OCI-LY1 (cell line): ENCODE results near the gene STAG3.

Experiments
- EZH2 ChIP-seq: fragments of 200-600 bp; sonication (generic), shearing (Covaris generic); IDR thresholded peaks from 2 replicates; pipeline ENCODE4 v1.8.0; 2017; ENCODE audit warnings: borderline replicate concordance, mixed run types, mild to moderate bottlenecking, antibody characterized with exemption, low read length, moderate library complexity, mixed read lengths
- TF ChIP-seq, protein P1 (sequence below): fragments of 200-600 bp; sonication (generic), shearing (Covaris generic); IDR thresholded peaks from 2 replicates; pipeline ENCODE4 v1.5.1; 2017; ENCODE audit warnings: mild to moderate bottlenecking, antibody characterized with exemption, low read length, moderate library complexity, mixed read lengths

DNA sequence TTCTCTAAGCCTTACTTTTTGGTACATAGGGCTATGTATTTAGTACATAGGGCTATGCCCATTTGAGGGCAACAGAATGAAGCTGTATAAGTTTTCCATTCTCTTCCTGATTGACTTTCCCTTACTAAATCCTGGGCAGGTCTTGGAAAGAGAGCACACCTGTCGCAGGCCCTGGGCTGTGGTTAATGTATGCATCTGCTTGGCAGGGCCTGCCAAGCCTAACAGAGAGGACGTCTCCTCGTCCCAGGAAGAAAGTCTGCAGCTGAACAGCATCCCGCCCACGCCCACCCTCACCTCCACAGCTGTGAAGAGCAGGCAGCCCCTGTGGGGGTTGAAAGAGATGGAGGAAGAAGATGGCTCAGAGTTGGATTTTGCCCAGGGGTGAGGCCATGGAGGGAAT lies 33.1 kb downstream of the STAG3 start:
- TF ChIP-seq EZH2 = no peak
- TF ChIP-seq, protein P1, sequence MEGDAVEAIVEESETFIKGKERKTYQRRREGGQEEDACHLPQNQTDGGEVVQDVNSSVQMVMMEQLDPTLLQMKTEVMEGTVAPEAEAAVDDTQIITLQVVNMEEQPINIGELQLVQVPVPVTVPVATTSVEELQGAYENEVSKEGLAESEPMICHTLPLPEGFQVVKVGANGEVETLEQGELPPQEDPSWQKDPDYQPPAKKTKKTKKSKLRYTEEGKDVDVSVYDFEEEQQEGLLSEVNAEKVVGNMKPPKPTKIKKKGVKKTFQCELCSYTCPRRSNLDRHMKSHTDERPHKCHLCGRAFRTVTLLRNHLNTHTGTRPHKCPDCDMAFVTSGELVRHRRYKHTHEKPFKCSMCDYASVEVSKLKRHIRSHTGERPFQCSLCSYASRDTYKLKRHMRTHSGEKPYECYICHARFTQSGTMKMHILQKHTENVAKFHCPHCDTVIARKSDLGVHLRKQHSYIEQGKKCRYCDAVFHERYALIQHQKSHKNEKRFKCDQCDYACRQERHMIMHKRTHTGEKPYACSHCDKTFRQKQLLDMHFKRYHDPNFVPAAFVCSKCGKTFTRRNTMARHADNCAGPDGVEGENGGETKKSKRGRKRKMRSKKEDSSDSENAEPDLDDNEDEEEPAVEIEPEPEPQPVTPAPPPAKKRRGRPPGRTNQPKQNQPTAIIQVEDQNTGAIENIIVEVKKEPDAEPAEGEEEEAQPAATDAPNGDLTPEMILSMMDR = no peak
